Iris pigment epithelial cell (primary cell): ENCODE results near the gene HOXB7.

Source experiments
- DNase-seq: peaks from one replicate; pipeline ENCODE4 v3.0.0-alpha.2; 2011; ENCODE audit warnings: low read depth

The HOXB7 gene

DNA sequence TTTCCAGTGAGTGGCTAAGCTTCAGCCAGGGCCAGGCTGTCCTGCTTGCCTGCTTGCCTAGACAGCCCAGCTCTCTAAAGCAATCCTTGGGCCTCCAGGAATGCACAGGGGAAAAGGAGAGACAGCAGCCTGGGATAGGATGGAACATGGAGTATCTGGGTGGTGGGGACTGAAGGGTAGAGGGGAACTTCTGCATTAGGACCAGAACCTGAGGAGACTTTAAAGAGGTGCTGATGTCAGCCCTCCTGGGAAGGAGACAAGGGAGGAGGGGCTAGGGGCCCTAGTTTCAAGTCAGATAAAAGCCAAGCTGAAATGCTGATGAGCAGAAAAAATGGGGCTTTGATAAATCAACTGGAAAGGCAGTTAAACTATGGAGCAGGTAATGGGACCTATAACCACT lies 1.8 kb downstream of the HOXB7 start:
- DNase-seq = no peak

DNA sequence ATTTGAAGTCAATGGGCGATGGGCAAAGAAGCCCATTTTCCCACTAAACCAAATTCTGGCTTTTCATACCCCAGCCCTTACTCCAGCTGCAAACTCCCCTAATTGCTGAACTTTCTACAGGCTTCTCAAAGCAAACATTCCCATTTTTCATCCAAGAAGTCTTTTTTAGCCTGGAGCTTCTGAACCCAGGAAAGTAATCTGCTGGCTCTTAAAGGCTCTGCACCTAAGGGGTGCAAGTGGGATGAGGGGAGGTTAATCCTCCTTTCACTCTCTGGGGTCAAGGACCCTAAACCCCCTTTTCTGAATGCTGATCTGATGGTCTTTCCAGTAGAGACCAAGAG lies 2.4 kb downstream of the HOXB7 start:
- DNase-seq = no peak

DNA sequence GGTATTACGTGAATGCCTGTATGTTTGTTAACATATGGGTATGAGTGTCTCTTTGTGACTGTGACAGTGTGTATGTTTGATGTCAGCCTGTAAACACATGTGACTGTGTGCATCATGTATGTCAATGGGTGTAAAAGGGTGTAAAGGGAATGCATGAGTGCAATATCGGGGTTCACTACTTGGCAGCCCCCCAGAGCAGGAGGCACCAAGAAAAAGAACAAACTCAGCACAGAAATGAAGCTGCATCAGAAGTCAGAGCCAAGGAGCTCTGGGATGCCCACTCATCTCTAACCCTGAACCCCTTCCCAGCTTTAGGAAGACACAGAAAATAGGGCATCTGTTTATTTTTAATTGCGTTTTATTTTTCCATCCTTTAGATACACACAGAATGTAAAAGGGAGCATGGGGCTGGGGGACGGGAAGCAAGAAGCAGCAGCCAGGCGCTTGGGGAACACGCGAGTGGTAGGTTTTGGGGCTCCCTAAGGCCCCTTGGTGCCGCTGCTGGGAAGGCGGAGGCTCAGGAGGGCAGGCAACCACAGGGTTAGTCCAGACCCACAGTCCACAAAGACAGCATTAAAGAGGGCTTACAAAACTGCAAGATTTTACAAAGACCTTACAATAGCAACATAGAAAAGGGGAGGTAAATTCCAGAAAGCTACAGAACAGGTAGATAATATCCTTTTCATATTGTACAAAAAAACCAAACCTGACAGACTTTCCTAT lies 3.8 kb downstream of the HOXB7 start:
- no peak for DNase-seq

- DNase-seq = no peak
Observed at GRCh38 chr17:48605991-48606891, 4.6 kb downstream of the HOXB7 start.

- no peak for DNase-seq
Observed at GRCh38 chr17:48605409-48605919, 5.4 kb downstream of the HOXB7 start.

DNA sequence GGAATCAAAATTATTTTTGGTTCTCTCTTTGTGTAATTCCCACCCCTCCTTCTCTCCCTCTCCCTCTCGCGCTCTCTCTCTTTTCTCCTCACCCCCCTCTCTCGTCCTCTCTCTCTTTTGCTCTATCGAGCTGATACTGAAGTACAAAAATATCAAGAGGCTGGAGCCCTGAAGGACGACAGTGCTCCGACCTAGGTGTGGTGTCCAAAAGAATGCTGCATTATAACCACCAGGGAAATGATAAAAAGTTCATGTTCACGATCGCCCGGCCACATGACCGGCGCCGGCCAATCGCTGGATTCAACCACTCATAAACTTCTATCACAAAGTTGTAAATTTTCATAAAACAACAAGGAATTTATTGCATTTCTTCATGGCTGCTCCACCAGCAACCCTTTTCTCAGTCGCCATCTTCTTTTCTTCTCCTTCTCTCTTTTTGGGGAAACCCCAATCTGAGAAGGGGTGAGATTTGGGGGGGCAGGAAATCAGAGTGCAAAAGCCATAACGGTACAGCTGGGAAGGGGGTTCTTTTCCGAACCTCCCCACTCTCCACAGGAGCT lies 6.0 kb downstream of the HOXB7 start, which contains the start of gene HOXB6:
Gene HOXB6, minus strand, starts transcription at position 217 of the 560 bp plus-strand sequence. CDS start 6,836 bp downstream, outside the sequence.
- DNase-seq = no peak

GRCh38 chr17:48603959-48604769 lies 6.7 kb downstream of the HOXB7 start:
- no peak for DNase-seq

DNA sequence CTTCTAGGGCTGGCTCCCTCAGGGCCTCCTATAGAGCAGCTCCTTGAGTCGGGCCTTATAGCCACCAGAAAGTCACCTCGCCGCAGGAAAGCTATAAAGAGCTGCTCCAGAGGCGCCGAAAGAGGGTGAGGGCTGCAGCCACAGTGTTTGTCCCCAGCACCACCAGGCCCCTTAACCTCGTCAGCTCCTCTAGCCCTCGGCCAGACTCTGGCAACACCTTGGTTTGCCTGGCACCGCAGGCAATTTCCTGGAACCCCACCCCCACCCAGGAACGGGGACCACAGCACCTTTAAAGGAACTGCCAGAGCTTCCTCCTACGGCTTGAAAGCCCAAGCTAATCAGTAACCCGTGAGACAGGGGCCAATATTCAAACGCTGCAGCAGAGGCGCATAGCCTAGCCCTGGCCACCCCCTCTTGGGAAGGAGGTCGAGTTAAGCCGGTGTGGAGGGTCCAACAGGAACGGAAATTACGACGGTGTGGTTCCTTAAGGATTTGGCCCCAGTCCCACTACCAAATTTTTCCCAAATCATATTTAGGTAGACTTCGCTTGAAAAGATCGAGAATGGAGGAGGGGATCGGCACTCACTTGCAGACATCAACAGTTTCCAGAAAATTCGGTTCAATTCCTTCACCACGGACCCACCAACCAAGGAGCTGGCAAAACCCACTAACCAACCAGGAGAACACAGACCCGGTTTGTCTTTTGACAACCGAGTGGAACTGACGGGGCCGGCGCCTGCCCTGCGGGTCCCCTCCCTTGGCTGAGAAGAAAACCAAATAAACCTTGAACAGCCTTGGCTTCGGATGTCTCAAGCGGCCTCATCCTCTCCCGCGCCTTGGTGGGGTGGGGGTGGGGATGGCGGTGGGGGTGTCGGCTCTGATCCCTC lies 9.0 kb downstream of the HOXB7 start:
- DNase-seq = no peak

GRCh38 chr17:48601207-48601538 lies 9.6 kb downstream of the HOXB7 start:
- DNase-seq = no peak

GRCh38 chr17:48600244-48601098 lies 10.3 kb downstream of the HOXB7 start:
- DNase-seq = no peak

DNA sequence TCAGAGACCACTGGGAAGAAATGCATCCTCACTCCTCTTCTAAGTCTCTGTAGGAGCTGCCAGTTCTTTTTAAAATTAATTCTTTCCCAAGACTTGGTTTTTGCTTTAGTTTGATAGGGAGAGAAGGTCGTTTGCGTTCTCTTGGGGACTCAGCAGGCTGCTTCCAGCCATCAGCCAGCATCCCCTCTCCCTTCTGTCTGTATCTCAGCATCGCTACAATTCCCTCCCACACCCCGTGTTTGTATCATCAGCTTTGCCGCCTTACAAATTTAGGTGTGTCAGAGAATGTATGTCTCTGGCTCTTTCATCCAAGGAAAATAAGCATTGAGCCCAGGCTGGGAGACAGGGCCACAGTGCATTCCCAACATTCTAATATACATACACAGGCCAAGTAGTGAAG lies 11.5 kb downstream of the HOXB7 start:
- no peak for DNase-seq

- no peak for DNase-seq
Observed at GRCh38 chr17:48598736-48599135, 12.1 kb downstream of the HOXB7 start.

DNA sequence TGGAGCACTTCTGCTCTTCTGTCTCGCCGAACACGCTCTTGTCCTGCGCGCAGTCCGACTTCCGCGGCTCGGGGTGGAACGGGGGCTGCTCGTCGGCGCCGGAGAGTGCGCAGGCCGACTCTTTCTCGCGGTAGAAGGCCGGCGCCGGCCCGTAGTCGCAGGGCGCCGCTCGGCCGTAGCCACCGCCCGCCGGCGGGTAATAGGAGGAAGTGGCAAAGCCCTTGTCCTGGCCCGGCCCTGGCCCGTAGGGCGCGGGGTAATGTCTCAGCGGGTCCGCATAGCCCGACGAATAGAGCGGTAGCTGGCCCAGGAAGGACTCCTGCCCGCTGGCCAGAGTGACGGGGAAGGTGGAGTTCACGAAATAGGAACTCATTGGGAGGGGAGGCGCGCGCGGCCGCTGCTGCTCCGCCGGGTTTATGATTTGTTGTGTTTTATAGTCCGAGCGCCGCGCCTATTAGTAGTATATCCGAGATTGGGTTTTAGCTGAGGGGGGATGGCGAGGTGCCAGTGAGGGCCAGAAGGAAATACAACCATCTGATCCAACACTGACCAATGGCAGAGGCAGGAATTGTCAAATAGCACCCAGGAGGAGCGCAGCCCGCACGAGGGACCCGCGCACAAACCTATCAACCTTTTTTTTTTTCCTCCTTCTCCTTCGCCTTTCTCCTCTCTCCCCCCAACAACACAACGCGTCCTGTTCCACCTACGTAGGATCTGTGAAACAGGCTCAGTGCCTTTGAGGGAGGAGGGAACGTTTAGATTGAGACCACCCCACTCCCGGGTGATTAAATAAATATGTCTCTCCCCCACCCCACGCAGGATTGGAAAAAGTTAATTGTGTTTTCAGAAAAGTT lies 12.8 kb downstream of the HOXB7 start:
- DNase-seq = no peak

GRCh38 chr17:48597528-48597777 lies 13.4 kb downstream of the HOXB7 start:
- no peak for DNase-seq

GRCh38 chr17:48596735-48597527 lies 13.9 kb downstream of the HOXB7 start:
- no peak for DNase-seq

DNA sequence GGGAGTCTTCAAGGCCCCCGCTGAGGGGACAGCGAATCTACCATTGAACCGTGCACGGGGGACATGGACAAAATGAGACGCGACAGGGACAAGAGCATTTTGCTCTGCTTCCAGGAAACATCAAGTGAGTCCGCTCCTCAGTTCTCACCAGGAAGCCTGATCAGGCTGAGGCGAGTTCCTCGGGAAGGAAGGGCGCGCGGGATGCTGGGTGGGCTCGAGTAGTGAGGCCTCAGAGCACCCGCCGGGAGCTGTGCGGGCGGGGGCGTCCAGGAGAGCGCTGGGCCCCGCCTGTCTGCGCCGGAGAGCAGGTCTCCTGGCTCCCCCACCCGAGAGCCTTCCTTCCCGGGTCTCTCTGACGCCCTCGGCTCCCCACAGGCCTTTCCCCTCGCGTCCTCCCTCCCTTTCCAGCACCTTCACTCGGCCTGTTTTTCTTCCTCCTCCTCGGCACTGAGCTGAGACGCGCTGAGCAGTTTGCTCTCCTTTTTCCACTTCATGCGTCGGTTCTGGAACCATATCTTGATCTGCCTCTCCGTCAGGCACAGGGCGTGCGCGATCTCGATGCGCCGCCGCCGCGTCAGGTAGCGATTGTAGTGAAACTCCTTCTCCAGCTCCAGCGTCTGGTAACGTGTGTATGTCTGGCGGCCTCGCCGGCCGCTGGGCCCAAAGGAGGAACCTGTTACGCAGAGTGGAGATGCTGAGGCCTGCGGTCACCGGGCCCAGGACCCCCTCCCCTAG lies 14.7 kb downstream of the HOXB7 start:
- no peak for DNase-seq

GRCh38 chr17:48595278-48595999 lies 15.4 kb downstream of the HOXB7 start:
- no peak for DNase-seq
